Neuronal stem cell (in vitro differentiated cells): ENCODE data around the gene KRTCAP2. TPM values are rescaled to one million over a fixed set of nuclear protein-coding genes. Genes with fewer than 3 reads are reported as not detected.

Experiments used
- DNase-seq: peaks from one replicate; pipeline ENCODE4 v3.0.0-alpha.2; 2013; ENCODE audit warnings: low spot score
- H2AFZ ChIP-seq: one replicate; pipeline ENCODE4 v1.6.1; 2013; ENCODE audit warnings: mild to moderate bottlenecking, low read length, inconsistent platforms
- H2AK5ac ChIP-seq: 2 replicates; pipeline ENCODE4 v1.6.1; 2013; ENCODE audit warnings: low read depth, mild to moderate bottlenecking, inconsistent platforms, low read length, moderate library complexity, mixed read lengths
- H2BK120ac ChIP-seq: 2 replicates; pipeline ENCODE4 v1.6.1; 2013; ENCODE audit warnings: low read depth, mild to moderate bottlenecking, inconsistent platforms, low read length, moderate library complexity, mixed read lengths
- H2BK12ac ChIP-seq: one replicate; pipeline ENCODE4 v1.6.1; 2013; ENCODE audit warnings: low read length, inconsistent platforms
- H2BK15ac ChIP-seq: 2 replicates; pipeline ENCODE4 v1.6.1; 2013; ENCODE audit warnings: mild to moderate bottlenecking, low read length, inconsistent platforms, mixed read lengths
- H2BK5ac ChIP-seq: one replicate; pipeline ENCODE4 v1.6.1; 2013; ENCODE audit warnings: inconsistent platforms, mild to moderate bottlenecking, low read length, moderate library complexity
- H3K14ac ChIP-seq: one replicate; pipeline ENCODE4 v1.6.1; 2013; ENCODE audit warnings: low read length, inconsistent platforms
- H3K18ac ChIP-seq: 2 replicates; pipeline ENCODE4 v1.6.1; 2013; ENCODE audit warnings: low read length, inconsistent platforms
- H3K23ac ChIP-seq: 2 replicates; pipeline ENCODE4 v1.6.1; 2013; ENCODE audit warnings: low read depth, mild to moderate bottlenecking, mixed read lengths, low read length, inconsistent platforms; ENCODE audit not compliant: poor library complexity
- H3K27ac ChIP-seq: replicated peaks from 3 replicates; pipeline ENCODE4 v1.5.1; 2013; ENCODE audit warnings: low read length, inconsistent platforms
- H3K27me3 ChIP-seq, 3 experiments: 2 replicates each; pipeline ENCODE4 v1.6.1; 2013; ENCODE audit warnings: low read length in 3 of 3, mild to moderate bottlenecking in 2 of 3, inconsistent platforms in 1 of 3, low read depth in 1 of 3, mixed read lengths in 1 of 3, moderate library complexity in 1 of 3; ENCODE audit not compliant: control insufficient read depth in 3 of 3, insufficient read depth in 3 of 3
- H3K36me3 ChIP-seq, 2 donors: replicated peaks in 1 of 2; 2 replicates each; pipeline ENCODE4 v1.6.1; 2013; ENCODE audit warnings: low read length in 2 of 2; ENCODE audit not compliant: control insufficient read depth in 2 of 2, insufficient read depth in 2 of 2
- H3K4ac ChIP-seq: 2 replicates; pipeline ENCODE4 v1.6.1; 2013; ENCODE audit warnings: inconsistent platforms, mild to moderate bottlenecking, low read length, moderate library complexity
- H3K4me1 ChIP-seq, 2 donors: 1 replicate in 1 of 2; 2 replicates in 1 of 2; pipeline ENCODE4 v1.6.1; 2013; ENCODE audit warnings: low read length in 2 of 2, low read depth in 1 of 2; ENCODE audit not compliant: control insufficient read depth in 2 of 2, insufficient read depth in 1 of 2
- H3K4me2 ChIP-seq: one replicate; pipeline ENCODE4 v1.6.1; 2013; ENCODE audit warnings: mild to moderate bottlenecking, low read length, inconsistent platforms; ENCODE audit not compliant: insufficient read depth, poor library complexity, severe bottlenecking
- H3K4me3 ChIP-seq, 2 donors: 2 replicates each; pipeline ENCODE4 v1.5.1; 2013; ENCODE audit warnings: low read length in 2 of 2, mild to moderate bottlenecking in 2 of 2, inconsistent platforms in 1 of 2, moderate library complexity in 1 of 2
- H3K79me1 ChIP-seq: one replicate; pipeline ENCODE4 v1.6.1; 2013; ENCODE audit warnings: low read depth, mild to moderate bottlenecking, inconsistent platforms, low read length, moderate library complexity
- H3K9ac ChIP-seq: one replicate; pipeline ENCODE4 v1.6.1; 2013; ENCODE audit warnings: mild to moderate bottlenecking, low read depth, low read length, inconsistent platforms; ENCODE audit not compliant: poor library complexity
- H3K9me3 ChIP-seq, 2 donors: replicated peaks in 1 of 2; 2 replicates each; pipeline versions ENCODE3 to v1.6.1; 2013; ENCODE audit warnings: low read length in 2 of 2, mild to moderate bottlenecking in 2 of 2, inconsistent platforms in 1 of 2, low read depth in 1 of 2, mixed read lengths in 1 of 2, moderate library complexity in 1 of 2; ENCODE audit not compliant: control insufficient read depth in 2 of 2, insufficient read depth in 1 of 2
- H4K8ac ChIP-seq: one replicate; pipeline ENCODE4 v1.6.1; 2013; ENCODE audit warnings: low read depth, mild to moderate bottlenecking, inconsistent platforms, low read length, moderate library complexity
- H4K91ac ChIP-seq: one replicate; pipeline ENCODE4 v1.6.1; 2013; ENCODE audit warnings: low read length, low read depth, mild to moderate bottlenecking, inconsistent platforms; ENCODE audit not compliant: poor library complexity
- WGBS, 2 donors: extraction: QIAGEN DNeasy Blood & Tissue Kit; methylation state at CpG; one replicate each; pipeline ENCODE4 v1.1.7; 2013; ENCODE audit warnings: missing lambda C conversion rate in 2 of 2, mixed read lengths in 1 of 2; ENCODE audit not compliant: insufficient read length in 2 of 2, insufficient replicate concordance in 1 of 2; ENCODE audit errors: extremely low coverage in 2 of 2; 5-methylcytosine and 5-hydroxymethylcytosine counted together
- small RNA-seq: library from polyadenylated mRNA; stranded (forward); fragments of <200 nt; extraction: miRNeasy Mini kit (QIAGEN cat#:217004); gene quantifications from one replicate; pipeline ENCODE3, GENCODE V24; 2013; ENCODE audit not compliant: insufficient read depth

The KRTCAP2 gene

DNA sequence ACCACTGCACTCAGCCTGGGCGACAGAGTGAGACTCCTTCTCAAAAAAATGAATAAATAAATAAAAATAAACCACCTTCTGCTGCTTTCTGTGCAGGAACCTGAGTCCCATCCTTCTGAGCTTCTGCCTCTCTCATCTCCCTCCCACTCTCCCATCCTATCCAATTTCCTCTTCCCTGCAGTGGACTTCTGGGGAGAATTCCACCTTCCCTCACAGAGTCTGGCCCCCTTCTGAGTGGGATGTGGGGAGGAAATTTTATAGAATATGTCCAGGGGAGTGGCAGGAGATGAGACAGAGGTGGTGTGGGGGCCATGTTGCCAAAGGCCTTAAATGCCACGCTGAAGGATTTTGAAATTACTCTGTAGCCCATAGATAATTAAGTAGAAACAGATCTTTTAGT is 50.8 kb downstream of the KRTCAP2 start:
- H2BK120ac ChIP-seq, result no peak overlapping the region
- WGBS, 2 donors, result no CpG with 5 or more reads among the region's 2 CpGs
- no peak overlapping the region for H2BK12ac ChIP-seq
- H3K4ac ChIP-seq, result no peak overlapping the region
- H3K9ac ChIP-seq, result no peak overlapping the region
- no peak for DNase-seq
- H3K18ac ChIP-seq, result no peak overlapping the region
- no peak overlapping the region for H2BK5ac ChIP-seq
- no peak overlapping the region for H3K27ac ChIP-seq
- H4K91ac ChIP-seq, result no peak overlapping the region
- peaks cover 7 to 86% (median 31%) of the 10 kb centered on the region in 3 experiments for H3K27me3 ChIP-seq
- no peak overlapping the region for H2AK5ac ChIP-seq
- H3K14ac ChIP-seq, result no peak overlapping the region
- H3K79me1 ChIP-seq, result no peaks in the 10 kb centered on the region
- no peak overlapping the region for H3K23ac ChIP-seq
- no peaks in the 10 kb centered on the region for H3K36me3 ChIP-seq
- no peak overlapping the region for H2BK15ac ChIP-seq
- peaks cover 15 to 19% of the 10 kb centered on the region in 2 donors for H3K4me1 ChIP-seq
- H2AFZ ChIP-seq, result no peak overlapping the region
- no peaks in the 10 kb centered on the region for H3K9me3 ChIP-seq
- no peak overlapping the region for H3K4me3 ChIP-seq
- H3K4me2 ChIP-seq, result no peak overlapping the region
- no peak overlapping the region for H4K8ac ChIP-seq

DNA sequence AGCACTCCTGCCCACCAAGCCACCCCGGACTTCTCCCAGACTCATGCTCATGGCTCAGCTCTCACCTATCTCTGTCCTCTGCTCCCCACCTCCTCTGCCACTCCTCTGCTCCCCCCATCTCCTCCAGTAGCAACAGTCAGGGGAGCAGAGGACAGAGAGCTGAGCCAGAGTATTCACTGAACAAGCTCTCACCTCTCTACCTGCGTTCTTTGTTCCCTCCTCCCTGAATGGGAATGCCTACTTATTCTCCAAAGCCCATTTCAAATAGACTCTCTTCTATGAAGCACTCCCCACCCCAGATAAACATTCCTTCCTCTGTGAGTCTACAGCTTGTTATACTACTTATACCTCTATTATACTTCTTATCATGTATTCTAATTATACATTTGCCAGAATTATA is 51.9 kb downstream of the KRTCAP2 start:
- H3K27me3 ChIP-seq, result peaks cover 6 to 82% (median 20%) of the 10 kb centered on the region in 3 experiments
- no peak overlapping the region for H2AFZ ChIP-seq
- H3K4me3 ChIP-seq, result no peak overlapping the region
- H3K36me3 ChIP-seq, result no peaks in the 10 kb centered on the region
- H3K14ac ChIP-seq, result no peak overlapping the region
- peaks cover 6 to 10% of the 10 kb centered on the region in 2 donors for H3K4me1 ChIP-seq
- H3K18ac ChIP-seq, result no peak overlapping the region
- H3K79me1 ChIP-seq, result no peaks in the 10 kb centered on the region
- H2BK5ac ChIP-seq, result no peak overlapping the region
- no peaks in the 10 kb centered on the region for H3K9me3 ChIP-seq
- no CpG with 5 or more reads among the region's 2 CpGs for WGBS, 2 donors
- H3K27ac ChIP-seq, result no peak overlapping the region
- no peak overlapping the region for H3K23ac ChIP-seq
- H4K8ac ChIP-seq, result no peak overlapping the region
- H2AK5ac ChIP-seq, result no peak overlapping the region
- H2BK12ac ChIP-seq, result no peak overlapping the region
- no peak overlapping the region for H2BK15ac ChIP-seq
- DNase-seq, result no peak
- H4K91ac ChIP-seq, result no peak overlapping the region
- no peak overlapping the region for H2BK120ac ChIP-seq
- no peak overlapping the region for H3K4me2 ChIP-seq
- H3K9ac ChIP-seq, result no peak overlapping the region
- no peak overlapping the region for H3K4ac ChIP-seq

DNA sequence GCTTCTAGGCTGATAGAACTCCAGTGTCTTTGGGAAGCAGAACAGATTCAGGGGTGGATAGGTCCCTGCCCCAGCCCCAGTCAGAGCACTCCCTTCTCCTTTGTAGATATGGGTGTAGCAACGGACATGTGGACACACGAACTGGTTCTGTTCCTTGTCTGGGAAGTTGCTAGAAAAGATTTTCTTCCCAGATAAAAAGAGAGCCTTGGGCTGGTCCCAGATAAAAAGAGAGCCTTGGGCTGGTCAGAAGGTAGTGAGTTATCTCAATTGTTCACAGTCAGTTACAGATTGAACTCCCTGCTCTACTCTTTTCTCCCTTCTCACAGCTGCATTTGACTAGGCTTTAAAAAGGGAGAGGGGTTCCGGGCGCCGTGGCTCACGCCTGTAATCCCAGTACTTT is 52.9 kb downstream of the KRTCAP2 start:
- WGBS, 2 donors, result no CpG with 5 or more reads among the region's 6 CpGs
- Histone ChIP-seq H2BK12ac (no peak overlapping the region), H2AK5ac (no peak overlapping the region), H3K4me3 (no peak overlapping the region), H3K36me3 (no peaks in the 10 kb centered on the region), H3K9me3 (no peaks in the 10 kb centered on the region), H2BK5ac (no peak overlapping the region), H3K23ac (no peak overlapping the region), H4K91ac (no peak overlapping the region), H3K27ac (no peak overlapping the region), H3K4me1 (peaks cover 0 to 4% of the 10 kb centered on the region in 2 donors), H3K4ac (no peak overlapping the region), H2BK15ac (no peak overlapping the region), H2AFZ (no peak overlapping the region), H3K14ac (no peak overlapping the region), H3K79me1 (no peaks in the 10 kb centered on the region), H4K8ac (no peak overlapping the region), H3K9ac (no peak overlapping the region), H3K4me2 (no peak overlapping the region), H3K18ac (no peak overlapping the region), H2BK120ac (no peak overlapping the region), H3K27me3 (peaks cover 0 to 81% (median 10%) of the 10 kb centered on the region in 3 experiments)
- no peak for DNase-seq

Small RNA genes within 50 kb of the gene (small RNA-seq; reads per million reads assigned to genes)
- gene HMGN2P18 (not detected), gene RF00019 (not detected)
